Measurements from ENCODE around the gene GLCCI1.

Gene GLCCI1

DNA sequence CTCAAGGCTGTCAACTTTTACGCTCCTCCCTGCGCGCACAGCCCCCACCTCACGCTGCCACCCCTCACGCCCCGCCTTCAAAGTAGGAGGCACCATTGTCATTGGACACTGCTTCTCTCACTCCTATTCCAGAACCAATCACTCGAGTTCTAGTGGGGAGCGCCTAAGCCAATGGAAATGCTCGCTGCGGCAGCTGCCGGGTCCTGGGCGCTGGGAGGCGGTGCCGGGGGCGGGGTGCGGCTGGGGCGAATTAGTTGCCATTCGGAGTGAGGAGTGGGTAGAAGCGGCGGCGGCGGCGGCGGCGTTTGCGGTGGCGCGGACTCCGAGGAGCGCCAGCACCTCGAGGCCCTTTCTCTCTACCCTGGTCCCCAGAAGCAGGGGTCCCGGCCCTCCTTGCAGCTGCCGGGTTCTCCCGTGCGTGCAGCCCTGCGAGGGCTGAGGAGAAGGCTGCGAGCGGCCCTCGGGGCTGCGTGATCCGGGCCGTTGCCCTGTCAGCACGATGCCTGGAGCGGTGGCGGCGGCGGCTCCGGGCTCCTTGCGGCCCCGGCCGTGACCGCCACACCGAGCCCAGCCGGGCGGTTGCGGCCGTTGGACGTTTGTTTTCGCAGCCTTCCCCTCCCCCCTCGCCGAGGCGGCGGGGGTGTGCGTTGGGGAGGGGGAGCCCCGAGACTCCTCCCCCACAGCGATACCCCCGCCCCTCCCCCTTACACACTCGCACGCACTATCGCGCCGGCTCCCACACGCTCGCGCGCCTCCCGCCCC, at the start of gene GLCCI1:
TSS of gene GLCCI1 (plus strand) at position 253 of the 762 bp plus-strand sequence. CDS start 555 bp downstream, outside the sequence.
- peak; percentile 97 for DNase-seq

DNA sequence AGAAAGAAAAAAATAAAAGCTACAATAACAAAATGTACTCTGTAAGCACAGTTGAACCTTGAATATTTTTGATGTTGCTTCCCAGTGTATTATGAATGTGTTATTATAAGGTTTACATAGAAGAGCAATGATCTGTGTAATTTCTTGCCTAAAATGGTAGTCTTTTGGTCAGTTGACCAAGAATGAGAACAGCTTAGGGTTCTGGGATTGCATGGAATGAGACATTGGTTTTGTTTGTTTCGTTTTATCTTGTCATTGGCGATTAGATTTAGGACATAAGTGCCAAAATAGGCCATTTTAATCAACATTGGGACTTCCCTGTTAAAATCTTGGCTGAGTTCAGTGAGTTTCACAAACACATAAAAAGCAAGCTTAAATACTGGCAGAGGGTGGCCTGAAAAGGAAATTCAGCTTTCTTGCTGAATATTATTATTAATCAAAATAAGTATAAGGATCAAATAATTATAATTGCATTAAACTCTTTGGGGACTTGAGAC, 49.1 kb upstream of the GLCCI1 start:
- no peak for DNase-seq

DNA sequence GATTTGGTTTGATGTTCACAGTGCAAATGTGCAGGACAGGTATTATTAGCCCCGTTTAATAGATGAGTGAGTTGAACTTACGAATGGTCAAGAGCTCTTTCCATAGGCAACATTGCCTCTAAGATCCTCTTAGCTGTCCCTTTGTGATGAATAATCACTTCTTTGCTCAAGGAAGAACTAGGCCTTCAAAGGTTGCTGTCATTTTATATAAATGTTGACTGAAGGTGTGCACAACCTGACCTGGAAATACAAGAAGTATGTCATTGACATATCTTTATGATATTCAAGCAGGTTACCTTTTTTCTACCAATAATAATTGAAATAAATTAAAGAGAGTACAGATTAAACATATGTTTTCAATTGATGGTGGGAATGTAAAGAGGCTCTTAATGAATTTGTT, 48.5 kb upstream of the GLCCI1 start:
- no peak for DNase-seq

DNA sequence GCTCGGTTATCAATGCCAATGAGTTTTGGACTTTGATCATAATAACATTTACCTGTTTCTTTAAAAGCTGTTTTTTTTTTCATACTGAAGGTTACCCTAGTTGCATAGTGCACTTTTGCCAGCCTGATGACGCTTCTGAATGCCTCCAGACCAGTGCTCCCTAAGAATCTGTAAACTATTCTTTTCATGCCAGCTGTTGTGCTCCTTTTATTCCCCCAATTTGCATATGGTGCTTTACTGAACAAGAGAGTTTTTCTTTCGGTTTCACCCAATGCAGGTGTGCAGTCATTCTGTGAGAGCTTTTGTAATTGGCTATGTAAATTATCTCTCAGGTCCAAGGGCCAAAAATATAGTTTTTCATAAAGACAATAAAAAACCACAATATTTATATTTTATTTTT, 48.1 kb upstream of the GLCCI1 start:
- no peak for DNase-seq

DNA sequence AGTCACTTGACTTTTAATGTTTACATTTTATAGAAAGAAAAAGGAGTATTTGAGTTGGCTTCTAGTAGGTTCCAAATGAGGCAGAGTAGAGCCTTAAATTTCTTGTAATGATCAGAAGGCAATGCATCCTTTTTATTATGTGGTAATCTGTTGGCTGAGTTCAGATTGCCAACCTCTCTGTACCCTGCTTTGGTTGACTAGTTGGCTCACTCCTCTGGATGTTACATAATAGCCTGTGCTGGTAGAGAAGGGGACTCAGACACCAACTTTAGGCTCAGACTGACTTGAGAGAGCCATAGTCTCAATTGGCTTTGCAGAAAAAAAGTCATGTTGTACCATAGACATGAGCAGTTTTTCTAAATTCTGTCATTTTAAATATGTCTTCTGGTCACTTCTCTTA, 46.8 kb upstream of the GLCCI1 start:
- DNase-seq, result no peak

DNA sequence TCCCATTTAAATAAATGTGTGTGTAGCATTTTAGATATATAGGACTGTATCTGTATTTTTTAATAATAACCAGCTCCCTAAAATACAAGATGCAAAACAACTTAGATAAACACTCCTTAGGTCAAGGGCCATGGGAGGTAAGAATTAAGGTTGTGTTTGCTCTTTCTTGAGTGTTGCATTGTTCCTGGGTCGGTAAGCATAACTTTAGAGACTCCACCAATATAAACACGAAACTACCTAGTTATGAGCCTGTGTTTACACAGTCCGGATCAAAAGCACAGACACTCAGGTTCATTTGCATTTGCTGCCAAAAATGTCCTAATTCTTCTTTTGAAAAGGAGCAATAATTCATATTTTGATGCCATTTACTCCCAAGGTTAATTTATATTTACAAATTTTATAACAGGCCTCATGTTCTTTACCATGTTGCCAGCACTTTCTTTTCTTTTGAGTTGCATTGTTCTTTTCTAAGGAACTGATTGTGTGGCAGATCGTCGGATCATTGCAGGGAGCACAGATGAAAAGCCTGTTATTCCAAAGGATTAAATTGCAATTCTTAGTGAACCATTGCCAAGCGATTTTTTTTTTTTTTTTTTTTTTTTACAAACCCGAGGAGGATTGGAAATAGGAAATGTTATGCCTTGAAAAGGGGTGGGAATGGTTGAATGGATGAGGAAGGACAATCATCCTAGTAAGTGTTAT, 45.8 kb upstream of the GLCCI1 start:
- peak; percentile 56 for DNase-seq

DNA sequence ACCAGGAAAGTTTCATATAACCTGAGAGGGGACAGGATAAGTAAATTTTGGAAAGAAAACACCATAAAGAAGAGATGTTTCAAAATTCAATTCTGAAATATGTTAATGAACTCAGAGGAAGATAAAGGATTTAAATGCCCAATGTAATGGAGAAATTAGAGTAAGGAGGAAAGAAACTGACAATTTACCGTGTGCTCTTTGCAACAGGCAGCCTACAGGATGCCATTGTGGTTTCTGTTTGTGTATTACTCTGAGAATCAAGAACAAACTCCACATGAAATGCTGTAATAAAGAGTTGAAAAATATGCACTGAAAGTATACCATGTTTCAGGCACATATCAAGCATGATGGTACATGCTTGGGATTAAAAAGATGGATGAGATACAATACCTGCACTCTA, 44.8 kb upstream of the GLCCI1 start:
- no peak for DNase-seq

DNA sequence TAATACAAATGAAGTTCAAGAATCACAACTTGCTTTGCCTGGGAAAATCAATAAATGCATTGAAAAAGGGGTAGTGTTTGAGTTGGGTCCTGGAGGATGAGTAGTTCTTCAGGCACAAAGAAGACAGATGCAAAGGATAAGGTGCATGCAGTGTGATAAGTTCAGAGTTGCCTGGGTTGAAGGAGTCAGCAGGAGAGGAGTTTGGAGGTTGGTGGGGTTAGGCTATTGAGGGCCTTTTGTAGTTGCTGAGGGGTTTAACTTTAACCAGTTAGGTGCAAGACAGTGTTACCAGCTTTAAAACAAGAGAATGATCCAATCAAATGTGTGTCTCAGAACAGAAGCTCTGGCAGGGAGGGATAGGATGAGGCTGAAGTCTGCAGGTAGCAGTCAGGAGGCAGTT, 44.3 kb upstream of the GLCCI1 start:
- DNase-seq, result no peak

DNA sequence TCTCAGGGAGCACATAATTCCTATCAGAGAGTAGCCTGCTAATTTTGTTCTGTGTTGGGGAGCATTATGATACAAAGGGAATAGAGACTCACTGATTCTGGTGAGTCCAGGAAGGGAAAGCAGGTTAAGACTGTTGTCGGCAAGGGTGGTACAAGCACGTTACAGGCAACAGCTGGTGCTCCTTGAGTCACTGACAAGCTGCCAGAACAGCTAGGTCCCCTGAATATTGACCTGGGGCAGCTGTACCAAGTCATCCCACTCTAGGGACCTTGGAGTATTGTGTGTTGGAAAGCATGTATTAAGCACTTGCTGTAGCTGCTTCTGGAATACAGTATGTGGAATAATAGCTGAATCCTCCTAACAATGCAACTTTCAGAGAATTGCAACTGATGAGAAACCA, 37.0 kb upstream of the GLCCI1 start:
- peak; percentile 77 for DNase-seq

DNA sequence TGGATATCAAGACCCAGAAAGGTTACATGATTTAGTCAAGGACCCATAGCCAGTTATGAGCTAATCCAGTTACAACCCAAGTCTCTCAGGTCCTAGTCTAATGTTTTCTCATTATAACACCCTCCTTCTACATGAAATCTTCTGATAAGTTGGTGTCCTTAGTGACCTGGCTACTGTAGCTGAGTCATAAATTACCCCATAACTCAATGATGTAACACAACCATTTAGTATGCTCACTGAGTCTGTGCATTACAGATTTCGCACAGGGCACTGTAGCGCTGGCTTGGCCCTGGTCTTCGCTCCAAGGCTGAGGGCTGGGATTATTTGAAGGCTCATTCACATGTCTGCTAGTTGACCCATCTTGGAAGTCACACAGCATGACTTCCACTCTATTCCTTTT, 36.0 kb upstream of the GLCCI1 start:
- no peak for DNase-seq

DNA sequence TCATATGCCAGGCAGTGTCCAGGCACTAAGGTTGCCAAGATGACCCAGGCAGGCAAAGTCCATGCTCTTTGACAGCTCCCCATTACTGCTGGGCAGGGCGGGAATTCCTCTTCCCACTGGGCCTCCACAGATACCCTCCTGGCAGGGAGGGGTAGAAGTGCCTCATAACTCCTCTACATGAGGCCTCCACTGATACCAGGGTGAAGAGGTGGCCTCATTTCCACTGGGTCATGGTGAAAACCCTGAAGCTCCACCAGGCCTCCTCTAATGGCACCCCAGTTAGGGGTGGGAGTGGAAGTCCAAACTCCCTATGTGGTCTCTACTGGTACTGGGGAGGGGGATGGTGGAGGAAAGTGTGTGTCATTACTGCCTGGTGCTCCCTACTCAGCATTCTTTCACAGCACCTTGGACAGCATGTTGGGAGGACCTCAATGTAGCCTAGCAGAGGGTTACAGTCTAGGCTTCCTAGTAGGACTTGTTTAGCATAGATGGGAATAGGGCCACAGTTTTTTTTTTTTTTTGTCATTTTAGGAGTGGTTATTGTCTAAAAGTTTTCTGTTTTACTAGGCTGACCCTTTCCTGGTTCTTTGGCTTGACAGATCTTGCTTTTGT, 34.6 kb upstream of the GLCCI1 start:
- DNase-seq, result no peak

DNA sequence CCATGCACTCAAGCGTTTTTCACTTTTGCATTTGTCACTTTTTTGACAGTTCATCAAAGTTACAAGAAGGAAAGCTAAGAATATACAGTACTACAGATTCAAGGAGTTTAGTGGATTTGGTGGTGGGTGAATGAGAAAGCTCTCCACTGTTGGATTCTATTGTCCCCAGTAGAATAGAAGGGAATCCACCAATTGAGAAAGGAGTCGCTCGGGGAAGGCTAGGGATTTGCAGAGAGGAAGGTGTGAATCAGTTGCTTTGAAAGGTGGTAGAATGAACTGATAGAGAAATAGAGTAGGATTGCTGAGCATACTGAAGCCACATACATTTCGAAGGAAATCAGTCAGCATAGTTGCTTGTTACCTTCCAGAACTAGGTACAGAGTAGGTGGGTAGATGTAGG, 33.7 kb upstream of the GLCCI1 start:
- no peak for DNase-seq

DNA sequence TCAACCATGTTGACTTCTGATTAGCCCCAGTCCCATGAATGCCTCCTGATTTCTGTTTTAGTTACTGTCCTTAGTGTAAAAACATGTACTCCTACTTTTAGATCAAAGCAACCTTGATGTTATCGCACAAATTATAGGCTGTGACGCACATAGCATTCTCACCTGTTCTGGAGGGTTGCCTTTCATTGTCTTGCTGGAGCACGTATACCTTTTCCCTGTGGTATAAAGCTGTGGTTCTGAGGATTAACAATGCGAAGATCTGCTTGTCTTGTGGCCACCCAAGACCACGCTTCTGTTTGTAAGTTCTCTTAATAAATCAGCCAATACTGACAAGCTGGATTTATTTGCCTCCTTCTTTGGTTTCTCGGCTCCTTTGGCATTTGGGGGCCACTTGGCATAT, 30.1 kb upstream of the GLCCI1 start:
- DNase-seq, result no peak

DNA sequence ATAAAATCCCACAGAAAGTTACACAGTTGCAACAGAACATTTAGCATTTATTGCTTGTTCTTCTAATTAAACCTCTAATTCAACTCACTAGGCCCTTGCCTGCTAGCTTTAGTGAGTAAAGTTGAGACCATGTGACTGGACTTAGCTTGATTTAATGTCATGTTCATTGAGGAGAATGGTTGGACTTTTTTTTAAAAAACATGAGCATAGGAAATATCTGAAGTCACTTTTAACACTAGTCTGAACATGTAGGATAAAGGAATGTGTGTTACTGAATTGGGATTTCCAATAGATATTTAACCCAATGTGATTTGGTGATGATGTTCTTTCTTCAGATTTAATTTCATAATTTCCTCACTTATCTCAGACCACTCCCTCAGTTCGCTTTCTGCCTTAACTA, 24.6 kb upstream of the GLCCI1 start:
- DNase-seq, result no peak

DNA sequence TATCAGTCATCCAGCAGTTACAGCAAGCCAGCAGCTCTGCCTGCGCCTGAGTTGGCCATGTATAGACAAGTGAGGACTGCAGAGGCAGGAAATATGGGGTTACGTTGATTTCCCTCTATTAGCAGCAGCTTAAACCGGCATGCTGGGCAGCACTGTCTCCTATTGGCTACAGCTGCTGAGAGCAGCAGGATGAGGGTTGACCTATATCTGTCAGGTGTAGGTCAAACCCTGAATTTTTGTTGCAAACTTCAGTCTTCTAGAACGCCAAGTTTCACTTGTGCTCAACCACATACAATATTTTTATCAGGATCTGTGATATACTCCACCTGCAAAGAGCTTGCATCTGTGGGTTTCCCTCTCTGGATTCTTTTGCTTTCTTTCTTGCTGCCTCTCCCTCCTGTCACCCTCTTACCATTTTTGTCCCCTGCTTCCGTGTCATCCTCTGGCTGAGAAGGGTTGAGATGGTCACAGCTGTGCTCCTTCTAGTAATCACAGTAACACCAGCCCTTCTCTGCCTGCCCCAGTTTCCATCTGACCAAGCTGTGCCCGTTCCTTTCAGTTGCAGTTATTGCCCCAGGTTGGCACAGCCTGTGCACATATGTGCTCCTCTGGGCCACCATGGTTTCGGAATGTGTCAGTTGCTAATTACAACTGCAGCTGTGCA, 23.8 kb upstream of the GLCCI1 start:
- peak; percentile 13 for DNase-seq

DNA sequence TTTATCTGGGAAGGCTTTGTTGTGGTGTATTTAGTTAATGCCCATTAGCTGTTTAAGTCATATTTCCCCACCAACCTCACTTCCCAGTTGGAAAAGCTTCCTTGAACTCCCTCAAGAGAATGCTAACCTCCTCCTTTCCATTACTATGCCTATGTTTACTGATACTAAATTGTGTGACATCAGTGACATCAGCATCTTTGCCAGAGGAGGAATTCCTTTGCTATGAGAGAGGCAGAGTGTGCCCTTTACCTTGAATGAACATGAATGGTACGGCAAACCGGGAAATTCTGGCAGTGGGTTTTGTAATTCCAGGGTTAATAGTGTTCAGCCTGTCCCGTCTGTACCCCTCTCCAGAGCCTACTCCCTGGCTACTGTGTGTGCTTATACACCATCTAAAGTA, 22.1 kb upstream of the GLCCI1 start:
- DNase-seq, result no peak

DNA sequence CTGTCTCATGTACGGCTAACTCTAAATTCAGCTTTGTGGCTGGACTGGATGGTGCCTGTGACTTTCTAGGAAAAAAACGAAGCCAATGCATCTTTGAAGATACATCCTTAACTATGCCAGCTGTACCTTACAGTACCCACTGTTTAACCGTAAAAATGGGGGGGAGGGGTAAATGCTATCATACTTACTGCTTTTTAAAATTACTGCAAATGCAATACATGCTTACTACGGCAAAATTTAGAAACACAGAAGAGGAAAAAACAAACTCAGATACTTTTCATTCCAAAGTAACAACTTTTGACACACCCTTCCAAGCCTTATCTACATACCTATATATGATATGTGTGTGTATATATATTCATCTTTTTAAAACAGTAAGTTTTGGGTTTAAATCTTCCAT, 20.4 kb upstream of the GLCCI1 start:
- DNase-seq, result no peak

DNA sequence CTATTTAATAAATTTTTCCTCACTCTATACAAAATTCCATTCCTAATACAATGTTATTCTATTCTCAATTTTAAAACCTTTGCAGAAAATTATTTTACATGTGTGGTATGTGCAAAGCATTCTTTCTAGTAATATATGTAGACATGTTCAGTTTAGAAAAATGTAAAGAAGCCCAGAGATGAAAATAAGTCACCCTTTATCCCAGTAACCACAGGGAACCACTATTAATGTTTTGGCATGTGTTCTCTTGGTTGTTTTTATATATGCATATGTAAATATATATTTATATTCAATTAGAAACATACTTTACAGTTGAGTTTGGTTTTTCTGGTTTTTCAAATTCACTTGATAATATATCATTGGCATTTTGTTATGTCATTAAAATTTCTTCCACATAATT, 14.8 kb upstream of the GLCCI1 start:
- DNase-seq, result no peak

DNA sequence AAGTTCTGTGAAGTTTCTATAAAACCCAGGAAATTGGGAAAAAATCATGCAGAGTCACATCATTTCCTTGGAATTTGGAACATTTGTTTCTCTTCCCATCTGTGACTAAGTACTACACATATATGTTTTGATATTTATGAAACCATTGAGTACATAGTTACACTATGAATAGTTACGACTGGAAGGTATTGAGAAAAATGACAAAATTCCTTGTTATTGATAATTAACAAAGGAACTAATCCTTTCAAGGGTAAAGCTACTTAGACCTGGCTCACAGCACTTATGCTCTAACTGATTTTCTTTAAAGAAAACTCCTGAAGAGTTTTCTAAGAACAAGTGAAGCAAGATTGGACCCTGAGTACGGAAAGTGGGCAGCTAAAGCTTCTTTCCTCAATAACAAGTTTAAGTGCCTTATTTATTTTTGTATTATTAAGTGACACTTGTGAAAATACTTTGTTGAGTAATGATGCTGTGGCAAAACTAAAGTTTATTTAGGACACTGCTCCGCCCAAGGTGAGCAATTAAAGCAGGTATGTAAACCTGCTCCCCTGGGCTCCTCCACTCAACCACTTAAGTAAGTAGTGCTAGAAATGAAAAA, 12.0 kb upstream of the GLCCI1 start:
- DNase-seq, result no peak

DNA sequence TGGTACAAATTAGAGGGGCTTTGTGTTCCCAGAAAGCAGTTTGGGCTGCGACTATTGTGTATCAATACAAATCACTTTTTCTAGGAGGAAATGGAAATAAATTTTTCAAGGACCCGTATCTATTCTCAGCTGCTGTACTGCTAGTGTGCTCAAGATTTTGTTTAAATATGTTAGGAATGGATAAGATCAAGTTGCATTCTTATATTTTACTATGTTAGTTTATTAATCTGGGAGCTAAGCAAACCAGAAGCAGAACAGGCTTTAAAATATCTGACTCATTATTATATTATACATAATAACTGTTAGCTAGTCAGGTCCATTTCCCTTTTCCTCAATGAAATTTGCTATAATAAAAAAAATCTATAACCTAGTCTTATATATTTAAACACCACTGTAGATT, 11.1 kb upstream of the GLCCI1 start:
- no peak for DNase-seq

DNA sequence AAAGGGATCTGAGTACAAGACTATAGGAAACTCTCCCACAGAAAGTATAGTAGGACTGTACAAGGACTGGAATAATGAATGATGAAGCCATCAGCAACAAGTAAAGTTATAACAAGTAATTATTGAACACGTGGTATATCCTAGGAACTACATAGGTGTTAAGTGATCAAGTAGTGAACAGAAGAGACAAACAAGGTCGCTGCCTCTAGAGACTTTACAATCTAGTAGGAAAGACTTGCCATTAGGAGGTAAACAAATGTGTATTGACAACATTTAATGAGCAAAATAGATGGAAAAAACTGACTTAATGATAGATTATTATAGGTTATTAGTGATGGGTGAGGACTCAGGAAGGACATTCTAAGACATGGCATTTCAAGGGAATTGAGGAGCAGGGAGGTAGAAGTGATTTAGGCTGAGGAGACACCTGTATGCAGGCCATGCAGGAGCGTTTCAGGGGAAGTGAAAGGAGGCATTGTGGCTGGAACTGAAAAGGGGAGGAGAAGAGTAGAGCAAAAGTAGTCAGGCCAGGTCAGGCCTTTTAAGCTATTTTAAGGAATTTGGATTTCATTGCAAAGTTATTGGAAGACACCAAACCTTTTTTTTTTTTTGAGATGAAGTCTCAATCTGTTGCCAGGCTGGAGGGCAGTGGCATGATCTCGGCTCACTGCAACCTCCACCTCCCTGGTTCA, 8.5 kb upstream of the GLCCI1 start:
- no peak for DNase-seq

DNA sequence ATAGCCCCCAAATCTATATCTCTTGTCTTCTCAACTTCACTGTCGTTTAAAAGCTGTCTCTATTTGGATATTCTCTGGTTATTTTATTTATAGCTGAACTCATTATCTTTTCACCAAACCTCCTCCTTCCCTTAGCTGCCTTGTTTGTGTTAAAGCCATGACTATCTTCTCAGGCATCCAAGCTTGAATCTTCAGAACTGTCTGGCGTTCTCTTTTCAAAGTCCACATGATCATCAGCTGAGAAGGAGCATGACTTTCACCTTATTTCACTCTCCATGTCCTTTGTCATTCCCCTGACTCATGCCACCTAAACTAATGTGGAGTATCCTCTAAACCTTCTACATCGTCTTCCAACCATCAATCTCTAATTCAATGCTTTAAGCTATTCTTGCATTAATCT, 5.7 kb upstream of the GLCCI1 start:
- no peak for DNase-seq

DNA sequence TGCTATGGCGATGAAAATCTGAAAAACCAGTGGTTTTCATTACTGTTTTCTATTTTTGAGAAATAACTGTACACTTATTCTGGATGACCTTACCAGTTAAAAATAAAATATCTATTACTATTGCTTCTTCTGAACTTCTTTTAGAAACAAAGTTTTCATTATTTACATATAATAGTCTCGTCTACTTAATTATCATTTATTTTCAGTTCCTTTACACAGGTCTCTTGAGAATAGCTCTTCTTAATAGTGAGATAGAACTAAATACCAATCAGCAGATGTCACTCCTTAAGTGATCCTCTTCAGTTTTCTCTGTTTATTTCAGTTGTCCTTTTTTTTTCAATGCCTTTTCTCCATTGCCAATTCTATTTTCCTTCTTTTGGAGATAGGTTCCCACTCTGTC, 4.3 kb upstream of the GLCCI1 start:
- no peak for DNase-seq
